HG02884 (cell line): Measurements from ENCODE around the gene RPS6KA3.
A peak's percentile ranks its signal among the peaks of the same experiment; 100 is the strongest.

Experiments used
- ATAC-seq: cut with Tn5 transposase; IDR thresholded peaks from one replicate; pipeline ENCODE4 v1.9.1; 2021; ENCODE audit warnings: mild to moderate bottlenecking, moderate library complexity; ENCODE audit not compliant: unreplicated experiment

Gene RPS6KA3

DNA sequence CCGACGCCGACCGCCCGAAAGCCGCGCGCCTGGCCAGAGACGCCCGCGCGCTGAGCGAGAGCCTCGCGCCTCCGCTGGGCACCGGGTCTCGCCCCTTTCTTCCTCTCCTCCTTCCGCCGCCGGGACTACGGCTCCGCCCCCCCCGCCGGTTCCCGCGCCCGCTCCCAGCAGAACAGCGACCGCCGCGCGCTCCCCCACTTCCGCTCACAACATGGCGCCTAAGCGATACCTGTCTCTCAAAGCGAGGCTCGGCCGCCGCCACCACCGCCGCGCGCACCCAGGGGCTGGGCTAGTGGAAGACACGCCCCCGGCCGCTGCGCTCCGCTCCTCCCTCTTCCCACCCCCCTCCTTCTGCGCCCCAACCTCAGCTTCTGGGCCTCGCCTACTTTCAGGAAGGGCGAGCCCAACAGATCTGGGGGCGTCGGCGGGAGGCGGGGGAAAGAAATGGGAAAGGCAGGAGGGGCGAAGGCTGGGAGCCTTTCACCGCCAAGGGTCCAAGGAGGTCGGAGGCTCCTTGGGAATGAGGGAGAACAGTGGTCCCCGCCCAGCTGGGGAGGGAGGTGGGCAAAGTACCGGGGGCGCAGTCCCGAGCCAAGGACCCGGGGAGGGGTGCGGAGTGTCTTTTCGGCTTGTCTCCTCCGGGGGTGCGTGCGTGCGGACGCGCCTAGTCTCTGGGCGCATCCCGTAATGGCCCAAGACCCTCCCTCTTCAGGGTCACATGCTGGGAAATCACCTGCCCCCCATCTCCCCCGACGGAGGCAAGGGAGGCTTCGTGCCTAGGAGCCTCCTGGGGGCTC is at the start of gene RPS6KA3:
RPS6KA3 (minus strand) TSS at position 100 of the 797 bp plus-strand sequence. CDS start 277 bp downstream, outside the sequence.
- peak; percentile 74 for ATAC-seq

DNA sequence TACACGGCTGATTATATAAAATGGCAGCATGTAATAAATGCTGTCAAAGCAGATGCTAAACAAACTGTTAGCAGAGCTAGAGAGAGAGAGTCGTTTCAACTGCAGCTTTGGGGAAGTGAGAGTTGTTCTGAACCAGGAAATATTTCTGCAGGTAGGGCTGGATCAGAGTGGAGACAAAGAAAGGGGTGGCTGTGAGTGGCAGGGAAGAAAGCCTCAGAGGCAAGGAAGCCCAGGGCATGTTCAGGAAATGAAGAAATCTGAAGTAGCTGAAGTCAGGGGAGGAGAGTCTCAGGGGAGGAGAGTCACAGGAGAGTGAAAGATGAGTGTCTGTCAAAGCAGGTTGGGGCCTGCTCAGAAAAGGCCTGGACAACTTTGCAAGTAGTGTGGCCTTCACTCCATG is 48.4 kb upstream of the RPS6KA3 start:
- ATAC-seq, result peak; percentile 55

DNA sequence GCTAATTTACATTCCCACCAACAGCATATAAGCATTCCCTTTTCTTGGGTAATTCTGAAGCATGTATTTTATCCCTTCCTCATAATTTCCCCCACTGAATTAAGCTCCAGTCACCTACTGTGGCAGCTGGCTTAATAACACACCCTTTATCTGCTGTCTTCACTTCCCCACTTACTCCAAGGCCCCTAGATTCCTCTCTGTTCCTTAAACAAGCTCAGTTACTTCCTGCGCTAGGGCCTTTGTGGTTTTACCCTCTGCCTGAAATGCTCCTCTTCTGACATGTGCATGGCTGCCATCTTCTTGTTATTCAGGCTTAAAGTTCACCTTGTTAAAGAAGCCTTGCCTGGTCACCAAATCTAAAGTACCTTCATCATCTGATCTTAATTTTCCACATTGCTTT is 47.2 kb upstream of the RPS6KA3 start:
- ATAC-seq, result no peak

DNA sequence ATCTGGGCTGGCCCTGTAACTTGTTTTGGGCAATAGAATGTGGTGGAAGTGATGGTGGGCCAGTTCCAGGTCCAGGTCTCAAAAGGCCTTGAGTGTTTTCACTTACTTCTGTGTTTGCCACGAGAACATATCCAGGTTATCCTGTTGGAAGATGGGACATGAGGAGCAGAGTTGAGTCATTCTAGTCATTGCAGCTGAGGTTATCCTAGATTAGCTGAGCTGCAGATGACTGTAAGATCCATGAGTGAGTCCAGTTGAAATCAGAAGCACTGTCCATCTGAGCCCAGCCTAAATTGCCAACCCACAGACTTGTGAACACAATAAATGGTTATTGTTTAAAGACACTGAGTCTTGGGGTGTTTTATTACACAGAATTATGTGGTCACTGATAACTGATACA is 45.3 kb upstream of the RPS6KA3 start:
- no peak for ATAC-seq

DNA sequence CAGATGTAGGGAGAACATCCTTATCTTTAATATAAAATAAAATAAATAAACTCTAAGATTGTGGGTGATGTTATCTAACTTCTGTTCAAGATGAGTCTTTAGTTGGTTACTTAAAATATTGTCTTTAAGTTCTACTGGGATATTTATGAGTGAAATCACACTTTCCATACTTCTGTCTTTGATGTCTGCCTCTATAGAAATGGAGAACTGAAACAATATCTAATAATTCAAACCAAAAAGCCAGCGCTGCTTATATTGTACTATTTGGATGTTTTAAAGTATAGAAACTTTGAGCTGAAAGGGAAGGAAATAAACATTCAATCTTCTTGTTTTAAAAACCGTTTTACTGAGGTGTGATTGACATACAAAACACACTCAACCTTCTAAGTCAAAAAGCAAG is 44.8 kb upstream of the RPS6KA3 start:
- no peak for ATAC-seq

DNA sequence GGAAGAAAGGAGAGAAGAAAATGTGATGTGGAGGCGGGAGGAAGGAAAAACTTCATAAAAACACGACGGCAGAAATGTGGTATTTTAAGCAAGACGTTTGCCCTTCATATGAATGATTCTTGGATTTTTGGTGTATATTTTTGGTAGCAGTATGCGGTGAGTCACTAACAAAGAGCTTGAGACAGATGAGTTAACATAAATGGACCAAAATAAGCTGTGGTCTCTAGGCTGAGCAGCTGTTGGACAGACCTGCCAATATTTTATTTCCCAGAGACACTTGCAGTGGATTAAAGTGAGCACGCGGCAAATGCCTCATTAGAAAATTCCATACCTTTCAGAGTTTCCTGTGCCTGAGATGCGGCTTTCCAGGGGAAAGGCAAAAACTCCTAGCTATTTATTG is 43.1 kb upstream of the RPS6KA3 start:
- no peak for ATAC-seq

DNA sequence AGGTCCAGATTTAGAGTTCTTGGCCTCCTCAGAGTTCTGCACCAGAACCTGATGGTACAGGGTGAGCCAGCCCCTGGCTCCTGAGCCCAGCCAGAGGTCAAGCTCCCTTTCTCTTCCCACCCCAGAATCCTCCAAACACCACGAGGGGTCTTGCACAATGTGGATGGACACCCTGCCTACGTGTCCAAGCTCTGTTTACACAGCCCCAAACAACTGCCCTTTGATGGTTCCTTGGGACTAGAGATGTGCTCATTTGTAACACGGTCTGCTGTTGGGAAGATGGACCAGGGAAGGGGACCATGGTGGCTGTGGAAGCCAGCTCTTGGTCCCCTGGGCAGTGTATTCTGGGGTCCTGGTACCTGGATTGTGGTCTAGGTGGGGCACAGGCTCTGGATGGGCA is 40.0 kb upstream of the RPS6KA3 start:
- no peak for ATAC-seq

DNA sequence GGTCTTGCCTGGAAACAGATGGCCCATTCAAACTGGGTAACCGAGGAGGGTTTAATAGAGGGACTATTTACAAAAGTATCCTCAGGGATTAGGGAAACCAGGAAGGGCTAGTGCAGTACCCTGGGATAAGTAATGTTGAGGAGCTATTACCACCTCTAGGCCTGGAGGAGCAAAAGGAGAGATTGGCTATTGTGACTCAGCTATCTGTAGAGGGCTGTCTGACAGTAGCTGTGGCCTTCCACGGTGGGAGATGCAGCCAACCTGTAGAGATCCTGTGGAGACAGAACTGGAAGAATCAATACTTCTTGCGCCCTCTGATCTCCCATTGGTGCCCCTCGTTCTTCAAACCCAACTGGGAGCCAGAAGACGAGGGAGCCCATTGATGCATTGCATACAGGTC is 34.1 kb upstream of the RPS6KA3 start:
- no peak for ATAC-seq

DNA sequence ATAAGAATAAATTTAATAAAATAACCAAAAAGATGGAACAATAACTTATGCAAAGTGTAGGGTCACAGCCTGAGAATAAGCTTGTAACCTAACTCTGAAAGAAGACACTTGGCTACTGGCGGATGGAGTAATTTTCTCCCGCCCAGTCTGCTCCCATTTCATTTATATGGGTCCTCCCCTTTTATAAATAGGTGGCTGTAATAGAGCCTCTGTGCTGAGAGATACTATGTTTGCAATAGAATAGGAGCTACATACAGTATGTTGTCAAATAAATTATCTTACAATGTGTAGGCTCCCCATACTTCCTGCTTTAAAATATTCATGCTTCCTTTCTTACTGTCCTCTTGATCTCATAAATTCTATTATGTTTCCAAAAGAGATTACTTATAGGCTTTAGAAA is 28.2 kb upstream of the RPS6KA3 start:
- ATAC-seq, result no peak

DNA sequence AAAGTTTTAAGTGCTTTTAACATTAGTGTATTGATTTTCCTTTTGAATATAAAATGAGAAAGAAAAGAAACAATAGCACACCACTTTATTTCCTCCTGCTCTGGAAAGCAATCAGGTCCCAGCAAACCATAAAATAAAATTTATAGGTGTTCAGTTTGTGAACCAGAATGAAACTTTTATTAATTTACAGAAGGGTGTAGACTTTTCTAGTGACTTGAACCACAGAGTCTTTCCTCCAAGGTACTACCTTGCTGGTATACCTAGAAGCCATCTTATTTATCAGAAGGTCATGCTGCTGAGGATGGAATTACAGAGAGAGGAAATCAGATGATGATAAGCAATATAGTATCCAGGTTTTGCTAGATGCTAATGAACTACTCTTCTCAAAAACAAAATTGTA is 27.6 kb upstream of the RPS6KA3 start:
- no peak for ATAC-seq

DNA sequence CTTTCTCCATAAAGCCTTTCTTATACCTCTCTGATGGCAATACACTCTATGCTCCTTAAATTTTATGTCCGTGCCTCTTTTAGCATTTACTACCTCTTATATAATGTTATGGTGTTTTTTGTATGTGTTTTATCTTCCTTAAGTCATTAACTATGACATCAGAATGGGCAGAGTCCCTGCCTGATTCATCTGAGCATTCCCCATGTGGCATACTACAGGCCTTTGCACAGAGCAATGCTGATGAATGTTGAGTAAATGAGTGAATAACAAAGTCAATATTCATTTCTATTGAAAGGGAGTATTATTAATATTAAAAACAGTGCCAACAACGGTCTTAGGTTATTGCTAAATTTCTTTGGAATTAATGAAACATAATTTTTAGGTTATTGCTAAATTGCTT is 18.8 kb upstream of the RPS6KA3 start:
- no peak for ATAC-seq

DNA sequence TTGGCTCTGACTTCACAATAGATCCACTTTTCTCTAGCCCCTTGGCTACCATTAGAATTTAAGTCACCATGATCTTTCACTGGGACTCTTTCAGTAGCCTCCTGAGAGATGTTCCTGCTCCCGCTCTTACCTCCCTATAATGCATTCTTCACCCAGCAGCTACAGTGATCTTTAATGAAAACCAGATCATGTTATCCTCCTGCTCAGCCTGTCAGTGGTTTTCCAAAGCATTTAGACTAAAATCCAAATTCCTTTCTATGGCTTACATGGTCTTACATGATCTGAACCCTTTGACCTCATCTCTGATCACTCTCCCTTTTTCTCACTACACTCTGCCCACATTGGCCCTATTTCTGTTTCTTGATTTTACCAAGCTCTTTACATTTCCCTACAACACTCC is 18.3 kb upstream of the RPS6KA3 start:
- no peak for ATAC-seq

DNA sequence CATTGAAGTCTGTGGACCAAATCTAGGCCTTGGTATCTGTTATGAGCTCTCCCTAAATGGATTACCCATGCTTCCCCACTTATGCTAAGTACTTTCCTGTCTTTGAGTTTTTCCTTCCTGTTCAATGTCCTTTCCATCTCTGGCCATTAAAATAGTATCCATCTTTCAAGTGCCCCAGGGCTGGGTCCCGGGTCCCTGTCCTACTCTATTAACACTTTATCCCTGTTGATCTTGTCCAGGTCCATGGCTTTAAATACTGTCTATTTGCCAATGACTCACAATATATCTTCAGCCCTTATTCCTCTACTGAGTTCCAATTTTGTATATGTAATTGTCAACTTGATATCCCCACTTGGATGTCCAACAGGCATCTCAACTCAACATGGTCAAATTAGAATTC is 17.7 kb upstream of the RPS6KA3 start:
- ATAC-seq, result no peak

DNA sequence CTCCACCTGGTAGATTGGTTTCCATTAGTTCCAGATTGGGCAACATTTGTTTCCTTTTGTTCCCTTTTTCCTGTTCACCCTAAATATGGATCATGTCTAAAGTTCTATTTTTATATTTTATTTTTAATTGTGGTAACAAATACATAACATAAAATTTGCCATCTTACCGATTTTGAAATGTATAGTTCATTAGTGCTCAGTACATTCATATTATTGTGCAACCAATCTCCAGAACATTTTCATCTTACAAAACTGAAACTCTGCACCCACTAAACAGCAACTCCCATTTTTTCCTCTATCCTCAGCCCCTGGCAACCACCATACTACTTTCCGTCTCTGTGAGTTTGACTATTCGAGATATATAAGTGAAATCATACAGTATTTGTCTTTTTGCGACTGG is 14.2 kb upstream of the RPS6KA3 start:
- no peak for ATAC-seq

DNA sequence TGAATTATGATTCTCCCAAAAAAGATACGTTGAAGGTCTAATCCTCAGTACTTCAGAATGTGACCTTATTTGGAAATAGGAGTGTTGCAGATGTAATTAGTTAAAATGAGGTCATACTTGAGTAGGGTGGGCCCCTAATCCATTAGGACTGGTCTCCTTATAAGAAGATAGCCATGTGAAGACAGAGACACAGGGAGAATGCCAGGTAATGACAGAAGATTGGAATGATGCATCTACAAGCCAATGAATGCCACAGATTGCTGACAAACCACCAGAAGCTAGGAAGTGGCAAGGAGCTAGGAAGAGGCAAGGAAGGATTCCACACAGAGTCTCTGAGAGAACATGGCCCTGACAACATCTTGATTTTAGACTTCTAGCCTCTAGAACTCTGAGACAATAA is 7.4 kb upstream of the RPS6KA3 start:
- ATAC-seq, result no peak

DNA sequence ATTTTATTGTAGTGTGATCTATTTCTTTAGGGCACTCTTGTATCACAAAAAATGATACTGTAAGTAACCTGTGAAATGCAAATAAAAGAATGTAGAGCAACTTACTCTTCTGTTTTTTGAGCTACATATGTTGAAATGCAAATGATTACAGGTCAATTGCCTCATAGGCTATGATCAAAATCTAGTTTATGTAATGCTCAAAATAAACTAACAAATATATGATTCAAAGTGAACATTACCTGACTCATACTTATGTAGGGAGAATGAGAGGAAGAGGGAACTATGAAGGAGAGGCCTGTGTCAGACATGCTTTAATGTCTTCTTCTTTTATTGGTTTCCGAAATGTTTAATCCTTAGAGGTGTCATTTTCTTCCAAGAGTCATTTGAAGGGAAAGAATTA is 5.0 kb upstream of the RPS6KA3 start:
- ATAC-seq, result no peak

DNA sequence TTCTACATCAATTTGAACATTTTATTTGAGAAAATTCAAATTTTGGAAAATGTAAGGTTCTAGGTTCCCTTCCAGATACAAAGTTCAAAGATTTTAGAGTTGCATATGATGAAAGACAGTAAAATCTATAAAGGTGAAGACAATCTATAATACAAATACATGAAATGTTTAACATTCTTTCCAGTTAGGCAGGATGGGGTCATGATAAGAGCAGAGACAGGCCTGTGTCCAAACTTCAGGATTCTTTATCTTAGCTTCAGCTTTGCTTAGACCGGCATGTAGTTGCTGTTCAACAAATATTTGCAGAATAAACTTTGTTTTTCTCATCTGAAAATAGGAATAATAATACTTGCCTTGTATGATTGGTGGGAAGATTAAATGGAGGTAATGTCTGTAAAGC is 4.5 kb upstream of the RPS6KA3 start:
- ATAC-seq, result no peak

DNA sequence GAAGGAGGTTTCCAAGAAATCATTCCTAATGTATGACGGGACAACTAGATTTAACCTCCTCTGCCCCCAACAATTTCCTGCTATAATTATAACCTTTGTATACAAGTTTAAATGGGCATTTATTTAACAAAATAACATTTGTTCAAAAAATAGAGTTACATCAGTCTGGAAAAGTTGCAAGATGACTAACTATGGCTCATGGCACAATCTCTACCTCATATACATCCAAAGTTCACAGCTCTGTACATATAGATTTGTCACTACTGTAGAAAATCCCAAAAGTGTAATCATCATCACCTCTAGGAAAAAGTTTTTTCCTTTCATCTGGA is 3.8 kb upstream of the RPS6KA3 start:
- ATAC-seq, result no peak

DNA sequence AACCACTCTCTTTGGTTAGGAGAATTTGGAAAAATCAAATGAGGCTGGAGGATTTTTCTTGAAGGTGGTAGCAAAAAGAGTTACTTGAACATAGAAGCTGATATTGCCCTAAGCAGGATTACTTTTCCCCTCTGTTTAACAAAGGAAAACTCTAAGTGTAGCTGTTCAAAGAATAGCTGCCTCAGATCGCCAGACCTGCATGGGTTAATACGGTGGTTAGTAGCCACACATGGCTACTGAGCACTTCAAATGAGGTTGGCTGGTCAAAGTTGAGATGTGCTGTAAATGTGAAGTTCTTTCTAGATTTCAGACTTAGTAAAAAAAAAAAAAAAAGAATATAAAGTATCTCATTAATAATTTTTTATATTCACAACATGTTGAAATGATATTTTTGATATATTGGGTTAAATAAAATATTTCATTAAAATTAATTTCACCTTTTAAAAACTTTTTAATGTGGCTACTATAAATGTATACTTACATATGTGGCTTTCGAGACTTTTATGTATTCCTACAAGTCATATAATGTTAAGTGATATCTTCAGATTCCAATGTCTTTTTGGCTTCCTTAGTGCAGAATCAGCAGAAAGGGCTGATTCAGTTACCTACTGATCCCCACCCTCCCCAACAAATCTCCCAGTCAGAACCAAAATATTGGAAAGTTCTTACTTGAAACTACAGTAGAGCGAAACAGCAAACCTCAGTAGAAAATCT is 3.3 kb upstream of the RPS6KA3 start:
- no peak for ATAC-seq

DNA sequence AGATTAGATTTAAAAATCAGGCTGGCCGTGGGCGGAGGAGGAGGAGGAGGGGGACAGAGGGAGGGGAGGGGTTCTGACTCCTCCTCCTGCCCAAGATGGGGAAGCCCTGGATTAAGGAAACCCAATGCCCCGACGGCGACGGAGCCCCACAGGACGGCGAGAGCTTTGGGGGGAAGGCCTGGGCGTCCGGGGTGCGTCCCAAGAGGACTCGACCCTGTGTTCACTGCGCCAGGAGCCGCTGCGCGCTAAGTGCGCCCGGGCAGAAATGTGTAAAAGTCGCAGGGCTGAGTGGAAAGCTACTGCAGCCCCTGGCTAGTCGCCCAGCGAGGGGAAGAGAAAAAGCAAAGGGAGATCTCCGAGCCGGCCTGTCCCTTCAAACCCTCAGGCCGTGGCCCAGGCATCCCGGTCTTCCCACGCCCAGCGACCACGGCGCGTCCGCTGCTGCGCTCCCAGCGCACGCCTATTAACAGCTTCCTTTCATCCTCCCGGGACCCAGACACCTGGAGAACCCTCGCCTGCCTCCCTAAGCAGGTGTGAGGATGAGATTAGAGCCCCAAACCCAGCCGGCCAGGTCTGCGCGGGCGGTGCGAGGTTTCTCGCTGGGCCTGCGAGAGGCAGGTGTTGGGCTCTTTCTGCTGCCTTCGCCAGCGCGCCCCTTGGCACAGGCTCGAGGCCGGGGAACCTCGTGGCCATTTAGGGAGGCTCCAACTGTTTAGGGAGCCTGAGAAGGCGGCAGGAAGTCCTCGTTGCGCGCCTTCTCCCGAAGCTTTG is 1.4 kb upstream of the RPS6KA3 start:
- no peak for ATAC-seq

DNA sequence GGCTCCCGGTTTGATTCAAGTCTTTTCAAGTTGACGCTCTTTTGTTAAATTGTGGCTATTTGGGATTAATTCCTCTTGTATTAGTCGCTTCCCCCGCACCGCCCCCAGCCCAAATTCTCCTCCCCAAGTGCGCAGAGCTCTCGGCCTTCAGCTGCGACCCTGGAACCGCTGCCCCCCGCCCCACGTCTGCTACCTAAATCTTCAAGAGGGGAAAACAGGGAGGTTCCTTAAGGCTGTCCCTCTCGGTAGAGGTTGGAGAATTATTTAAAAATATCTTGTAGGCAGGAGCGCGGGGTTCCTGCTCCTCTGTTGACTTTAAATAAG is 860 bp upstream of the RPS6KA3 start:
- ATAC-seq, result no peak
